NB4 (cell line): ENCODE data around the gene INPP5E.

Source experiments
- MYC ChIP-seq: IDR thresholded peaks from 2 replicates; pipeline ENCODE4 v1.6.1; 2011; ENCODE audit warnings: low read depth, low read length
- POLR2A ChIP-seq: IDR thresholded peaks from 2 replicates; pipeline ENCODE4 v1.6.1; 2011; ENCODE audit warnings: mild to moderate bottlenecking; ENCODE audit not compliant: insufficient read length; ENCODE audit errors: extremely low read depth
- TF ChIP-seq, protein P1 (sequence below): IDR thresholded peaks from one replicate; pipeline ENCODE4 v1.5.1; 2012; ENCODE audit warnings: low read depth, low read length
- TF ChIP-seq, protein P2 (sequence below): IDR thresholded peaks from 2 replicates; pipeline ENCODE4 v1.6.1; 2011; ENCODE audit warnings: low read depth, low read length

DNA sequence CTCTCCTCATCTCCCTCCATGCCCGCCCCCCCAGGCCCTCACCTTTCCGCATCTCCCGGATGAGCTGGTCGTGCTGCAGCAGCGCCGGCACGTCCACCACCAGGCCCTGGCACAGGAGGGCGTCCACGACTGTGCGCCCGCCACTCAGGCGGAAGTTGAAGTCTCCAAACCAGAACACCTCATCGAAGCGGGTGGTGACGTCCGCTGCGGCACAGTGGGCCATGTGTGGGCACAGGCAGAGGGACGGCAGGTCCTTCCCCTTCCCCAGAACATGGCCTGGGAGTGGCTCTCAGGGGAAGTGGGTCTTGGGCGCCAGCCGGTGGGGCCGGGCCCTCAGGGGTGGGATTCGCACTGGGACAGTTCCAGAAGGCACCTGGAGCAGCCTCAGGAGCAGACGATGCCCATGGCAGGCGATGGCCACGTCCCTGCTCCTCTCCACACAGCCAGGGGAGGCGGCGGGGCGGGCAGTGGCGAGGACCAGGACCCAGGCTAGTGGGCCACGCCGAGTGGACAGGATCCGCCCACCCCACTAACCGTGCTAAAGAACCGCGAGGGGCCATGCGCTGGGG is 7.8 kb downstream of the INPP5E start:
- TF ChIP-seq POLR2A (no peak), MYC (no peak)
- TF ChIP-seq, protein P1, sequence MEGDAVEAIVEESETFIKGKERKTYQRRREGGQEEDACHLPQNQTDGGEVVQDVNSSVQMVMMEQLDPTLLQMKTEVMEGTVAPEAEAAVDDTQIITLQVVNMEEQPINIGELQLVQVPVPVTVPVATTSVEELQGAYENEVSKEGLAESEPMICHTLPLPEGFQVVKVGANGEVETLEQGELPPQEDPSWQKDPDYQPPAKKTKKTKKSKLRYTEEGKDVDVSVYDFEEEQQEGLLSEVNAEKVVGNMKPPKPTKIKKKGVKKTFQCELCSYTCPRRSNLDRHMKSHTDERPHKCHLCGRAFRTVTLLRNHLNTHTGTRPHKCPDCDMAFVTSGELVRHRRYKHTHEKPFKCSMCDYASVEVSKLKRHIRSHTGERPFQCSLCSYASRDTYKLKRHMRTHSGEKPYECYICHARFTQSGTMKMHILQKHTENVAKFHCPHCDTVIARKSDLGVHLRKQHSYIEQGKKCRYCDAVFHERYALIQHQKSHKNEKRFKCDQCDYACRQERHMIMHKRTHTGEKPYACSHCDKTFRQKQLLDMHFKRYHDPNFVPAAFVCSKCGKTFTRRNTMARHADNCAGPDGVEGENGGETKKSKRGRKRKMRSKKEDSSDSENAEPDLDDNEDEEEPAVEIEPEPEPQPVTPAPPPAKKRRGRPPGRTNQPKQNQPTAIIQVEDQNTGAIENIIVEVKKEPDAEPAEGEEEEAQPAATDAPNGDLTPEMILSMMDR = no peak
- TF ChIP-seq, protein P2, sequence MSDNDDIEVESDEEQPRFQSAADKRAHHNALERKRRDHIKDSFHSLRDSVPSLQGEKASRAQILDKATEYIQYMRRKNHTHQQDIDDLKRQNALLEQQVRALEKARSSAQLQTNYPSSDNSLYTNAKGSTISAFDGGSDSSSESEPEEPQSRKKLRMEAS = no peak
